IMR-90 (cell line): ENCODE results near the gene MIR17HG. TPM values are rescaled to one million over a fixed set of nuclear protein-coding genes. Genes with fewer than 3 reads are reported as not detected.

Experiments
- ATAC-seq: fragments of 200-7000 bp; cut with Tn5 transposase; 2 replicates; pipeline ENCODE4 v1.9.1; 2020; ENCODE audit warnings: low read depth, mild to moderate bottlenecking, moderate library complexity
- BruUV-seq: library from RNA; stranded (reverse); fragments of 400-500 nt; replicated peaks from 2 replicates; lab custom pipeline; 2021; lab: Mats Ljungman, UMichigan
- CTCF ChIA-PET: fragments of 300-600 bp; formaldehyde crosslinking; extraction: SDS; loops from one replicate; lab custom pipeline; 2021; ENCODE audit warnings: antibody characterized with exemption; lab: Yijun Ruan, JAX
- POLR2A ChIA-PET: fragments of 300-600 bp; sonication (Branson Sonifier 250); formaldehyde crosslinking; loops from one replicate; lab custom pipeline; 2022; ENCODE audit warnings: antibody characterized with exemption; ENCODE audit not compliant: unreplicated experiment; lab: Charles Lee
- DNase-seq: peaks from one replicate; pipeline ENCODE4 v3.0.0; 2013
- H2AFZ ChIP-seq: replicated peaks from 2 replicates; pipeline ENCODE3; 2013; ENCODE audit warnings: low read length, mild to moderate bottlenecking; ENCODE audit not compliant: poor library complexity
- H2AK5ac ChIP-seq: 2 replicates; pipeline ENCODE4 v1.6.1; 2013; ENCODE audit warnings: low read depth, low read length, inconsistent platforms
- H2AK9ac ChIP-seq: replicated peaks from 2 replicates; pipeline ENCODE3; 2013; ENCODE audit warnings: mild to moderate bottlenecking, low read depth, low read length, moderate library complexity; ENCODE audit not compliant: poor library complexity
- H2BK120ac ChIP-seq: 2 replicates; pipeline ENCODE4 v1.6.1; 2013; ENCODE audit warnings: low read depth, low read length, inconsistent platforms
- H2BK15ac ChIP-seq: 3 replicates; pipeline ENCODE4 v1.6.1; 2013; ENCODE audit warnings: low read depth, low read length, inconsistent platforms
- H2BK20ac ChIP-seq: 2 replicates; pipeline ENCODE4 v1.6.1; 2013; ENCODE audit warnings: low read depth, mild to moderate bottlenecking, inconsistent platforms, low read length, moderate library complexity
- H2BK5ac ChIP-seq: 2 replicates; pipeline ENCODE4 v1.6.1; 2013; ENCODE audit warnings: mild to moderate bottlenecking, low read depth, low read length, inconsistent platforms; ENCODE audit not compliant: poor library complexity, severe bottlenecking
- H3K14ac ChIP-seq: replicated peaks from 2 replicates; pipeline ENCODE4 v1.6.1; 2013; ENCODE audit warnings: low read depth, low read length, inconsistent platforms
- H3K18ac ChIP-seq: 2 replicates; pipeline ENCODE4 v1.6.1; 2013; ENCODE audit warnings: low read depth, low read length, control low read depth
- H3K23ac ChIP-seq: 2 replicates; pipeline ENCODE4 v1.6.1; 2013; ENCODE audit warnings: low read depth, low read length, inconsistent platforms
- H3K27ac ChIP-seq: 2 replicates; pipeline ENCODE4 v1.5.1; 2013; ENCODE audit warnings: mild to moderate bottlenecking, control low read depth, low read length; ENCODE audit not compliant: insufficient read depth
- H3K27me3 ChIP-seq: 2 replicates; pipeline ENCODE4 v1.6.1; 2013; ENCODE audit warnings: low read length; ENCODE audit not compliant: control insufficient read depth, insufficient read depth
- H3K36me3 ChIP-seq: 2 replicates; pipeline ENCODE4 v1.6.1; 2013; ENCODE audit warnings: low read length, mixed read lengths; ENCODE audit not compliant: control insufficient read depth, insufficient read depth
- H3K4ac ChIP-seq: 2 replicates; pipeline ENCODE4 v1.6.1; 2013; ENCODE audit warnings: low read depth, low read length, inconsistent platforms
- H3K4me1 ChIP-seq: 2 replicates; pipeline ENCODE4 v1.6.1; 2013; ENCODE audit warnings: low read length, mixed read lengths; ENCODE audit not compliant: control insufficient read depth, insufficient read depth
- H3K4me2 ChIP-seq: 2 replicates; pipeline ENCODE4 v1.6.1; 2013; ENCODE audit warnings: low read depth, mild to moderate bottlenecking, control low read depth, low read length, moderate library complexity
- H3K4me3 ChIP-seq: 2 replicates; pipeline ENCODE4 v1.5.1; 2013; ENCODE audit warnings: low read depth, mild to moderate bottlenecking, control low read depth, low read length, moderate library complexity; ENCODE audit not compliant: insufficient read depth
- H3K56ac ChIP-seq: 2 replicates; pipeline ENCODE4 v1.6.1; 2013; ENCODE audit warnings: low read length, inconsistent platforms; ENCODE audit not compliant: insufficient read depth; ENCODE audit errors: extremely low read depth
- H3K79me1 ChIP-seq, 2 experiments: 2 replicates each; pipeline ENCODE4 v1.6.1; 2013; ENCODE audit warnings: low read length in 2 of 2, inconsistent platforms in 1 of 2, low read depth in 1 of 2
- H3K9ac ChIP-seq: 2 replicates; pipeline ENCODE4 v1.6.1; 2013; ENCODE audit warnings: low read depth, low read length, control low read depth
- H3K9me1 ChIP-seq: 2 replicates; pipeline ENCODE4 v1.6.1; 2013; ENCODE audit warnings: low read length, inconsistent platforms; ENCODE audit not compliant: insufficient read depth
- H3K9me3 ChIP-seq: 2 replicates; pipeline ENCODE4 v1.6.1; 2013; ENCODE audit warnings: low read length; ENCODE audit not compliant: control insufficient read depth, insufficient read depth
- H4K20me1 ChIP-seq: 2 replicates; pipeline ENCODE4 v1.6.1; 2013; ENCODE audit warnings: low read length, inconsistent platforms; ENCODE audit not compliant: insufficient read depth
- H4K5ac ChIP-seq: 2 replicates; pipeline ENCODE4 v1.6.1; 2013; ENCODE audit warnings: mild to moderate bottlenecking, low read depth, low read length, control low read depth
- H4K8ac ChIP-seq, 2 experiments: 2 replicates each; pipeline ENCODE4 v1.6.1; 2013; ENCODE audit warnings: low read depth in 2 of 2, low read length in 2 of 2, control low read depth in 1 of 2, inconsistent platforms in 1 of 2
- H4K91ac ChIP-seq: 2 replicates; pipeline ENCODE4 v1.6.1; 2013; ENCODE audit warnings: low read depth, low read length, inconsistent platforms; ENCODE audit not compliant: insufficient read depth
- BHLHE40 ChIP-seq: fragments of 150-350 bp; IDR thresholded peaks from 2 replicates; pipeline ENCODE4 v1.6.1; 2016; ENCODE audit warnings: mild to moderate bottlenecking, low read depth, low read length
- CEBPB ChIP-seq: IDR thresholded peaks from 2 replicates; pipeline ENCODE4 v1.6.1; 2012; ENCODE audit warnings: low read depth, low read length, improper control_type of control experiment
- CHD1 ChIP-seq: IDR thresholded peaks from 2 replicates; pipeline ENCODE4 v1.6.1; 2012; ENCODE audit warnings: low read depth, low read length, improper control_type of control experiment
- CTCF ChIP-seq: conservative IDR thresholded peaks from 2 replicates; pipeline ENCODE4 v1.5.1; 2012; ENCODE audit warnings: mild to moderate bottlenecking, low read depth, low read length, improper control_type of control experiment
- ELK1 ChIP-seq: fragments of 150-350 bp; IDR thresholded peaks from 2 replicates; pipeline ENCODE4 v1.6.1; 2016; ENCODE audit warnings: low read depth, mild to moderate bottlenecking, low read length, moderate library complexity, borderline replicate concordance
- FOS ChIP-seq: fragments of 150-350 bp; IDR thresholded peaks from 2 replicates; pipeline ENCODE4 v1.6.1; 2016; ENCODE audit warnings: low read depth, low read length
- MAFK ChIP-seq: IDR thresholded peaks from 2 replicates; pipeline ENCODE4 v1.6.1; 2012; ENCODE audit warnings: low read depth, low read length, improper control_type of control experiment
- MAZ ChIP-seq: IDR thresholded peaks from 2 replicates; pipeline ENCODE4 v1.6.1; 2012; ENCODE audit warnings: low read depth, mild to moderate bottlenecking, low read length, improper control_type of control experiment, moderate library complexity, borderline replicate concordance
- MXI1 ChIP-seq: IDR thresholded peaks from 2 replicates; pipeline ENCODE4 v1.6.1; 2012; ENCODE audit warnings: low read depth, mild to moderate bottlenecking, low read length, moderate library complexity, borderline replicate concordance
- NFE2L2 ChIP-seq: fragments of 150-350 bp; IDR thresholded peaks from 2 replicates; pipeline ENCODE4 v1.6.1; 2016; ENCODE audit warnings: low read depth, mild to moderate bottlenecking, low read length
- POLR2A ChIP-seq: IDR thresholded peaks from 2 replicates; pipeline ENCODE4 v1.6.1; 2012; ENCODE audit warnings: mild to moderate bottlenecking, low read depth, low read length
- RAD21 ChIP-seq: IDR thresholded peaks from 2 replicates; pipeline ENCODE4 v1.6.1; 2012; ENCODE audit warnings: low read length, improper control_type of control experiment
- RCOR1 ChIP-seq: IDR thresholded peaks from 2 replicates; pipeline ENCODE4 v1.6.1; 2012; ENCODE audit warnings: mild to moderate bottlenecking, low read length, improper control_type of control experiment; ENCODE audit not compliant: insufficient replicate concordance
- RFX5 ChIP-seq: IDR thresholded peaks from 2 replicates; pipeline ENCODE4 v1.8.0; 2012; ENCODE audit warnings: low read depth, mild to moderate bottlenecking, low read length, moderate library complexity
- SMC3 ChIP-seq: fragments of 150-350 bp; IDR thresholded peaks from 2 replicates; pipeline ENCODE4 v1.6.1; 2016; ENCODE audit warnings: low read depth, mild to moderate bottlenecking, antibody characterized with exemption, low read length, moderate library complexity
- USF2 ChIP-seq: fragments of 150-350 bp; IDR thresholded peaks from 2 replicates; pipeline ENCODE4 v1.6.1; 2017; ENCODE audit warnings: mild to moderate bottlenecking, antibody characterized with exemption, low read length, low read depth
- WGBS, 2 experiments: methylation state at CpG; one replicate each; pipeline versions ENCODE4 v1.1.5 to v1.1.7; 2013; ENCODE audit warnings: missing lambda C conversion rate in 2 of 2; ENCODE audit not compliant: insufficient read length in 1 of 2; ENCODE audit errors: extremely low coverage in 2 of 2; 5-methylcytosine and 5-hydroxymethylcytosine counted together
- dilution Hi-C: fragments of 300-500 bp; cut with HindIII; formaldehyde crosslinking; loops from one replicate; pipeline ENCODE4 v1.14.3; 2018; ENCODE audit warnings: low sequenced_read_pairs; ENCODE audit not compliant: unreplicated experiment
- in situ Hi-C: fragments of 300-500 bp; cut with MboI; formaldehyde crosslinking; loops from 3 replicates; pipeline ENCODE4 v1.14.3; 2019; ENCODE audit warnings: low sequenced_read_pairs, inconsistent platforms, mixed read lengths
- intact Hi-C: fragments of 100-400 bp; cut with micrococcal nuclease; formaldehyde crosslinking; loops from 2 replicates; pipeline ENCODE4 v1.10.0; 2022
- polyA plus RNA-seq, 3 experiments: library from polyadenylated mRNA; depleted of rRNA; stranded (reverse); fragments of >200 nt; gene quantifications; 2 replicates each; pipeline ENCODE4 v1.2.3, GENCODE V29; 2012; ENCODE audit warnings: low replicate concordance in 1 of 3
- total RNA-seq: library from RNA; depleted of rRNA; stranded (reverse); fragments of >200 nt; gene quantifications from 2 replicates; pipeline ENCODE4 v1.2.3, GENCODE V29; 2012

Gene MIR17HG
- total and polyA plus RNA-seq, 2 of the 4 experiments (the other 2 are of a cell fraction), result 0.77 to 3.0 TPM

- Histone ChIP-seq H3K27ac (no peak overlapping the region), H2BK20ac (no peak overlapping the region), H3K14ac (no peak overlapping the region), H2AK5ac (no peak overlapping the region), H2BK15ac (no peak overlapping the region), H4K8ac (no peak overlapping the region), H3K23ac (no peak overlapping the region), H3K56ac (no peak overlapping the region), H4K5ac (no peak overlapping the region), H3K9me1 (no peaks in the 10 kb centered on the region), H2AFZ (no peak overlapping the region), H3K4me3 (no peak overlapping the region), H3K18ac (no peak overlapping the region), H2BK120ac (no peak overlapping the region), H3K9me3 (no peaks in the 10 kb centered on the region), H4K91ac (no peak overlapping the region), H3K4ac (no peak overlapping the region), H4K20me1 (no peaks in the 10 kb centered on the region), H3K27me3 (no peaks in the 10 kb centered on the region; the same call in 1 of the 2 replicates), H3K36me3 (no peaks in the 10 kb centered on the region), H3K4me1 (no peaks in the 10 kb centered on the region), H3K79me1 (no peaks in the 10 kb centered on the region), H2BK5ac (no peak overlapping the region), H3K4me2 (no peak overlapping the region), H3K9ac (no peak overlapping the region), H2AK9ac (no peak overlapping the region)
- TF ChIP-seq MAZ (no peak), RAD21 (no peak), FOS (no peak), MXI1 (no peak), RCOR1 (no peak), CEBPB (no peak), ELK1 (no peak), BHLHE40 (no peak), POLR2A (no peak), CHD1 (no peak), SMC3 (no peak), CTCF (no peak), NFE2L2 (no peak), USF2 (no peak), RFX5 (no peak), MAFK (no peak)
- DNase-seq (no peak), ATAC-seq (no peak)
- CTCF ChIA-PET, result no interaction called here
- POLR2A ChIA-PET, result no interaction called here
- intact Hi-C loops (no loop called here), in situ Hi-C loops (no loop called here), dilution Hi-C loops (no loop called here)
- BruUV-seq, result no TSS peak
- WGBS, 2 experiments, result 67% methylated on average over 2 of the region's 8 CpGs; no CpG with 5 or more reads in 1 of the 2 experiments
Observed at GRCh38 chr13:91319996-91320395, 27.5 kb upstream of the MIR17HG start.
